Suprapubic skin (tissue), 4 donors: ENCODE measurements around the gene IL17REL. TPM values are rescaled to one million over a fixed set of nuclear protein-coding genes. Genes with fewer than 3 reads are reported as not detected.

Experiments
- DNase-seq, 2 donors: peaks; one replicate each; pipeline ENCODE4 v3.0.0-alpha.2; 2019; ENCODE audit warnings: low spot score in 2 of 2
- H3K27ac ChIP-seq: fragments of 200-600 bp; sonication (generic); one replicate; pipeline ENCODE4 v1.5.1; 2019
- H3K27me3 ChIP-seq: fragments of 200-600 bp; sonication (generic); one replicate; pipeline ENCODE4 v1.5.1; 2019
- H3K36me3 ChIP-seq: fragments of 200-600 bp; sonication (generic); one replicate; pipeline ENCODE4 v1.5.1; 2019
- H3K4me1 ChIP-seq: fragments of 200-600 bp; sonication (generic); one replicate; pipeline ENCODE4 v1.5.1; 2019
- H3K4me3 ChIP-seq: fragments of 200-600 bp; sonication (generic); one replicate; pipeline ENCODE4 v1.5.1; 2019; ENCODE audit warnings: mild to moderate bottlenecking
- H3K9me3 ChIP-seq: fragments of 200-600 bp; sonication (generic); one replicate; pipeline ENCODE4 v1.5.1; 2019
- EP300 ChIP-seq: sonication (generic); formaldehyde crosslinking; IDR thresholded peaks from one replicate; pipeline ENCODE4 v1.6.1; 2017; ENCODE audit warnings: antibody characterized with exemption
- POLR2A ChIP-seq, 2 donors: fragments of 450-650 bp; IDR thresholded peaks; one replicate each; pipeline ENCODE4 v1.6.1; 2017; ENCODE audit warnings: antibody characterized with exemption in 2 of 2, mild to moderate bottlenecking in 2 of 2, moderate library complexity in 2 of 2
- POLR2AphosphoS5 ChIP-seq, 3 donors: sonication (generic); formaldehyde crosslinking; IDR thresholded peaks; one replicate each; pipeline ENCODE4 v1.6.1; 2017; ENCODE audit warnings: antibody characterized with exemption in 3 of 3
- WGBS: methylation state at CpG from one replicate; pipeline ENCODE4 v1.1.5; 2018; 5-methylcytosine and 5-hydroxymethylcytosine counted together
- total RNA-seq, 4 donors: library from RNA; depleted of rRNA; stranded (reverse); fragments of >200 nt; gene quantifications; one replicate each; pipeline ENCODE4 v1.1.0, GENCODE V29; 2016
- TF ChIP-seq, protein P1 (sequence below), 2 donors: fragments of 200-600 bp in 1 of 2; fragments of 450-650 bp in 1 of 2; sonication (generic) in 1 of 2; IDR thresholded peaks; one replicate each; pipeline ENCODE4 v1.5.1; 2016 to 2019; ENCODE audit warnings: antibody characterized with exemption in 2 of 2, mild to moderate bottlenecking in 1 of 2, moderate library complexity in 1 of 2

IL17REL gene
- total RNA-seq, 4 donors from 2014 or later = not detected

DNA sequence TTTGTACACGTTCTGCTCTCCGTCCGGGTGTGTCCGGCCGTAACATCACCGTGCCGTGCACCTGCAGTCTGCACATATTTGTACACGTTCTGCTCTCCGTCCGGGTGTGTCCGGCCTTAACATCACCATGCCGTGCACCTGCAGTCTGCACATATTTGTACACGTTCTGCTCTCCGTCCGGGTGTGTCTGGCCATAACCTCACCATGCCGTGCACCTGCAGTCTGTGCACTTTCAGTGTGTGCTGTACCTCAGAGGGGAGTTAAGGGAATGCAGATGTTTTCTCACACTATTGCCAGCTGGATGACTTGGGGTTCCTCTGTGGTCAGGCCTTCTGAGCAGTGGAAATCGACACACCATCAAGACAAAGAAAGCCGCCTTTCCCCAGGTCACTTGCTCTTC is 41.3 kb upstream of the IL17REL start:
- no peak overlapping the region for H3K27ac ChIP-seq
- no peak overlapping the region for H3K4me3 ChIP-seq
- peaks cover 8% of the 10 kb centered on the region for H3K9me3 ChIP-seq
- H3K36me3 ChIP-seq = no peaks in the 10 kb centered on the region
- 91% methylated on average over 18 of the region's 18 CpGs for whole genome bisulfite sequencing
- H3K4me1 ChIP-seq = peaks cover 7% of the 10 kb centered on the region
- peaks cover 28% of the 10 kb centered on the region for H3K27me3 ChIP-seq
- DNase-seq = no peak
- TF ChIP-seq, protein P1, sequence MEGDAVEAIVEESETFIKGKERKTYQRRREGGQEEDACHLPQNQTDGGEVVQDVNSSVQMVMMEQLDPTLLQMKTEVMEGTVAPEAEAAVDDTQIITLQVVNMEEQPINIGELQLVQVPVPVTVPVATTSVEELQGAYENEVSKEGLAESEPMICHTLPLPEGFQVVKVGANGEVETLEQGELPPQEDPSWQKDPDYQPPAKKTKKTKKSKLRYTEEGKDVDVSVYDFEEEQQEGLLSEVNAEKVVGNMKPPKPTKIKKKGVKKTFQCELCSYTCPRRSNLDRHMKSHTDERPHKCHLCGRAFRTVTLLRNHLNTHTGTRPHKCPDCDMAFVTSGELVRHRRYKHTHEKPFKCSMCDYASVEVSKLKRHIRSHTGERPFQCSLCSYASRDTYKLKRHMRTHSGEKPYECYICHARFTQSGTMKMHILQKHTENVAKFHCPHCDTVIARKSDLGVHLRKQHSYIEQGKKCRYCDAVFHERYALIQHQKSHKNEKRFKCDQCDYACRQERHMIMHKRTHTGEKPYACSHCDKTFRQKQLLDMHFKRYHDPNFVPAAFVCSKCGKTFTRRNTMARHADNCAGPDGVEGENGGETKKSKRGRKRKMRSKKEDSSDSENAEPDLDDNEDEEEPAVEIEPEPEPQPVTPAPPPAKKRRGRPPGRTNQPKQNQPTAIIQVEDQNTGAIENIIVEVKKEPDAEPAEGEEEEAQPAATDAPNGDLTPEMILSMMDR (IDR thresholded peaks at IDR 0.05) = no peak

GRCh38 chr22:50051930-50052329 is 39.4 kb upstream of the IL17REL start:
- Histone ChIP-seq H3K9me3 (peaks cover 8% of the 10 kb centered on the region), H3K4me1 (no peaks in the 10 kb centered on the region), H3K27me3 (peaks cover 18% of the 10 kb centered on the region), H3K4me3 (no peak overlapping the region), H3K27ac (no peak overlapping the region), H3K36me3 (no peaks in the 10 kb centered on the region)
- peak in 1 of 2 donors; percentile 51 for DNase-seq
- TF ChIP-seq POLR2AphosphoS5 (IDR thresholded peaks at IDR 0.05) = no peak
- no peak for TF ChIP-seq POLR2A (IDR thresholded peaks at IDR 0.05)
- TF ChIP-seq, protein P1 (IDR thresholded peaks at IDR 0.05) = no peak
- TF ChIP-seq EP300 = no peak
- 85% methylated on average over 18 of the region's 18 CpGs for WGBS

DNA sequence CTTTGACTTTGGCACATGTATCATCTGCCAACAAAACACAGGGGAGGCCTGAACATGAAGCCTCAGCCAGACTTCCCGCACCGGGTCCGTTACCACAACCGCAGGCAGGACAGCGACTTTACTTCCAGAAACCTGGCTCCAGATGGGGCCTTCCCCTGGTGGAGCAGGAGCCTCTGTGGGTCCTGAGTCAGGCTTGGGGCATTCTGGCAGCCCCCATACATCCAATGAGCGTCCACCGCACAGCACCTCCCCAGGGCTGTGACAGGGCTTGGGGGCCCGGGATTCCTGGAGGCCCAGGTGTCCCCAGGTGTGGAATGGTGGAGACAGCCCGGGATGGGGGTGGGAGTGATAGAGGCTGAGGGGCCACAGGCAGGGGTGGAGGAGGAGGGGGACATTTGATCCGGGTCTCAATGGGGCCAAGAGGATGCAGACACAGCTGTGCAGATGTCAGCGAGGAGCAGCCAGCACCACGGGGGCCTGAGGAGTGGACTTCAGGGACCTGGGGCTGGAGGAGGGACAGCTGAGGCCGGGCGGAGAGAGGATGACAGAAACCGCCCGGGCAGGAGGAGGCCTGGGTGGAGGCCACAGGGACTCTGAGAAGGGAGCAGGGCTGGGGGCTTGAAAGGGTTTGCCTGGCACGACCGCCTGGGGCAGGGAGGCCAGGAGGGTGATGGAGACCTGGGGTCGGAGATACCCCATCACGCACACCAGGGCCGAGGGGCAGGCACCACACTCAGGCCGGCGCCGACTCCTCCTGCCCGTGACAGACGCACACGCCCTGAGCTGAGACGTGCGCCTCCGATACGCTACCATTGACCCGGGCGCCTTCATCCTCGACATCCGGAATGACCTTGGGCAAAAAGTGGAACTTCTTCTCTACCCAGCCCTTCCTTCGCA is 37.0 kb upstream of the IL17REL start:
- Histone ChIP-seq H3K9me3 (peaks cover 8% of the 10 kb centered on the region), H3K4me1 (no peaks in the 10 kb centered on the region), H3K4me3 (no peak overlapping the region), H3K27ac (no peak overlapping the region), H3K36me3 (no peaks in the 10 kb centered on the region), H3K27me3 (peaks cover 39% of the 10 kb centered on the region)
- 90% methylated on average over 27 of the region's 36 CpGs for WGBS
- no peak for TF ChIP-seq POLR2AphosphoS5 (IDR thresholded peaks at IDR 0.05)
- TF ChIP-seq, protein P1 (IDR thresholded peaks at IDR 0.05) = no peak
- no peak for TF ChIP-seq POLR2A (IDR thresholded peaks at IDR 0.05)
- TF ChIP-seq EP300 = no peak
- DNase-seq = peak in 1 of 2 donors; percentile 49

GRCh38 chr22:50048836-50049235 is 36.3 kb upstream of the IL17REL start:
- no peaks in the 10 kb centered on the region for H3K4me1 ChIP-seq
- no peak overlapping the region for H3K27ac ChIP-seq
- no peaks in the 10 kb centered on the region for H3K36me3 ChIP-seq
- peaks cover 33% of the 10 kb centered on the region for H3K27me3 ChIP-seq
- WGBS = 98% methylated on average over 8 of the region's 17 CpGs
- no peak for DNase-seq
- TF ChIP-seq POLR2AphosphoS5 (IDR thresholded peaks at IDR 0.05) (no peak), EP300 (no peak), POLR2A (IDR thresholded peaks at IDR 0.05) (no peak)
- TF ChIP-seq, protein P1 (IDR thresholded peaks at IDR 0.05) = no peak
- no peak overlapping the region for H3K4me3 ChIP-seq
- H3K9me3 ChIP-seq = peaks cover 6% of the 10 kb centered on the region

DNA sequence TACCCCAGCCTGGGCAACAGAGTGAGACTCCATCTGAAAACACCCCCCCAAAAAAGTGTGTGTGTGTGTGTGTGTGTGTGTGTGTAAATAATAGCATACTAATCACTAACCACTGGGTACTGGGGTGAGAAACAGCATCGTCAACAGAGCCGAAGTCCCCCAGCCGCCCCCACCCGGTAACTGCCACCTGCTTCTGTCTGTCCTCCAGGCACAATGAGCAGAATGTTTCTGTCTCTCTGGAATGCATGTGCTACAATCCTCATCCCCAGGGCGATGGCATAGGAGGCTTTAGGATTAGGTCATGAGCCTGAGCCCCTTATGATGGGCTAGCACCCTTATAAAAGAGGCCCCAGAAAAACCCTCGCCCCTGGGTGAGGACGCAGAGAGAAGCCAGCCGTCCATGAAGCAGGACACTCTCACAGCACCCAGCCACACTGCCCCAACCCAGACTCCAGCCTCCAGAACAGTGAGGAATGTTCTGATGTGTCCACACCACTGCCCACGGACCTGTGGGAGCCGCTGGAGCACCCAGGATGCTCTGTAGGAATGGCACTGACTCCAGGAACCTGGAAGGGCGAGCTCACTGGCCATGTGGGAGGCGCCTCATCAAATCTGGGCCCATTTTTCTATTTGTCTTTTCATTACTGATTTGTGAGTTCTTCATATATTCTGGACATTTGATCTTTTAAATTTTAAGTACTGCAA is 35.6 kb upstream of the IL17REL start:
- 88% methylated on average over 12 of the region's 12 CpGs for WGBS
- no peak overlapping the region for H3K4me3 ChIP-seq
- TF ChIP-seq, protein P1 (IDR thresholded peaks at IDR 0.05) = no peak
- TF ChIP-seq EP300 (no peak), POLR2A (IDR thresholded peaks at IDR 0.05) (no peak), POLR2AphosphoS5 (IDR thresholded peaks at IDR 0.05) (no peak)

More for the DNA sequence above, 35.6 kb upstream of the IL17REL start:
- H3K27ac ChIP-seq = no peak overlapping the region
- H3K9me3 ChIP-seq = no peaks in the 10 kb centered on the region
- no peaks in the 10 kb centered on the region for H3K4me1 ChIP-seq
- DNase-seq = peak in 1 of 2 donors; percentile 18
- peaks cover 33% of the 10 kb centered on the region for H3K27me3 ChIP-seq
- H3K36me3 ChIP-seq = no peaks in the 10 kb centered on the region
